ENCODE data around the gene KLHL36. TPM values are rescaled to one million over a fixed set of nuclear protein-coding genes. Genes with fewer than 3 reads are reported as not detected.

KLHL36 gene
- total and polyA plus RNA-seq, 2 donors from 2014 or later, result 13.7 to 76.6 TPM

DNA sequence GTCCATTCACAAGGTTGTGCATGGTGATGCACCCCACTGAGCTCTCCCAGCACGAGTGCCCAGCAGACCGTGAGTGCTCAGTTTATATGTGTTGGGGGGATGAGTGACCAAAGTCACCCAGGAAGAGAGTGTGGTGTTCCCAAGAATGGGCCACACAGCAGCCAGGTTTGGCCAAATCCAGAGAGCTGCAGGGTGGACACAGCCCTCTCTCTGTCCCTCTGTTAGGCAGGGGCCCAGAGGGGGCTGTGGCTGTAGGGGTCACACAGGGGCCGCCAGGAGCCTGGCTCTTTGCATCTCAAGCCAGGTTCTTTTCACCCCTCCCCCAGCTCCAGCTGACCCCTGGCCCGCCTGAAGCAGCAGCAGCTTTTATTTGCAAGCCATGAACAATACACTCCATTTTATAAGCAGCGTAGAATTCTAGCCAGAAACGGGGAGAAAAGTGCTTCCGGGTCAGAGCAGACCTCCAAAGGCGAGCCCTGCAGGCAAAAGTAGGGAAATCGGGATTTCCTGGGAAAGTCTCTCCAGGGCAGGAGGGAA, 43.8 kb upstream of the KLHL36 start:
- Histone ChIP-seq H3K9me3 (ENCODE audit: control insufficient read depth in 2 of 3, insufficient read depth in 1 of 3, low read length in 3 of 3) (no peaks in the 10 kb centered on the region), H3K4me1 (ENCODE audit: control insufficient read depth in 2 of 3, insufficient read depth in 2 of 3, low read depth in 1 of 3, low read length in 3 of 3) (peaks cover 0 to 28% (median 0%) of the 10 kb centered on the region in 3 donors), H3K36me3 (ENCODE audit: control insufficient read depth in 2 of 3, insufficient read depth in 3 of 3, low read length in 3 of 3) (no peaks in the 10 kb centered on the region), H3K27ac (ENCODE audit: low read depth in 2 of 2, low read length in 2 of 2) (no peak overlapping the region), H3K27me3 (ENCODE audit: control insufficient read depth, insufficient read depth, low read length) (no peaks in the 10 kb centered on the region), H3K9ac (ENCODE audit: low read length in 3 of 3) (no peak overlapping the region), H3K4me3 (ENCODE audit: low read length in 3 of 3) (no peak overlapping the region)
- DNase-seq, result peak in 2 of 5 donors; percentile 49 to 71
- intact Hi-C loops (cut with DNase I), result no loop called here
- TF ChIP-seq, protein P1, sequence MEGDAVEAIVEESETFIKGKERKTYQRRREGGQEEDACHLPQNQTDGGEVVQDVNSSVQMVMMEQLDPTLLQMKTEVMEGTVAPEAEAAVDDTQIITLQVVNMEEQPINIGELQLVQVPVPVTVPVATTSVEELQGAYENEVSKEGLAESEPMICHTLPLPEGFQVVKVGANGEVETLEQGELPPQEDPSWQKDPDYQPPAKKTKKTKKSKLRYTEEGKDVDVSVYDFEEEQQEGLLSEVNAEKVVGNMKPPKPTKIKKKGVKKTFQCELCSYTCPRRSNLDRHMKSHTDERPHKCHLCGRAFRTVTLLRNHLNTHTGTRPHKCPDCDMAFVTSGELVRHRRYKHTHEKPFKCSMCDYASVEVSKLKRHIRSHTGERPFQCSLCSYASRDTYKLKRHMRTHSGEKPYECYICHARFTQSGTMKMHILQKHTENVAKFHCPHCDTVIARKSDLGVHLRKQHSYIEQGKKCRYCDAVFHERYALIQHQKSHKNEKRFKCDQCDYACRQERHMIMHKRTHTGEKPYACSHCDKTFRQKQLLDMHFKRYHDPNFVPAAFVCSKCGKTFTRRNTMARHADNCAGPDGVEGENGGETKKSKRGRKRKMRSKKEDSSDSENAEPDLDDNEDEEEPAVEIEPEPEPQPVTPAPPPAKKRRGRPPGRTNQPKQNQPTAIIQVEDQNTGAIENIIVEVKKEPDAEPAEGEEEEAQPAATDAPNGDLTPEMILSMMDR (IDR thresholded peaks at IDR 0.05; ENCODE audit: borderline replicate concordance, extremely low read depth, insufficient read depth), result no peak
- FAIRE-seq, result no peak

DNA sequence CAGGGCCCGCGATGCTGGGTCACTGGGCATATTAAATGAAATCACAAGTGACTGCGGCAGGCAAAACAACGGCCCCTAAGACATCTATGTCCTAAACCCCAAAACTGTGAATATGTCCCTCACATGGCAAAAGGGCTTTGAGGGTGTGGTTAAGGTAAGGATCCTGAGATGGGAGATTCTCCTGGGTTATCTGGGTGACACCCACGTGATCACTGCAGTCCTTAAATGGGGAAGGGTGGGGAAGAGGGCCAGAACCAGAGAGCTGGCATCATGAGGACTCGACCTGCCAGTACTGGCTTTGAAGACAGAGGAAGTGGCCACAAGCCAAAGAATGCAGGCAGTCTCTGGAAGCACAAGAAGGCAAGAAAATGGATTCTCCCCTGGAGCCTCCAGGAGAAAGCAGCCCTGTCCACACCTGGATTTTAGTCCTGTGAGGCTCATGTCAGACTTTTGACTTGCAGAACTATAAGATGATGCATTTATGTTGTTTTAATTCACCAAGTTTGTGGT, 42.9 kb upstream of the KLHL36 start:
- intact Hi-C loops (cut with DNase I), result no loop called here
- H3K27ac ChIP-seq (ENCODE audit: low read depth in 2 of 2, low read length in 2 of 2), result no peak overlapping the region
- peaks cover 0 to 22% (median 0%) of the 10 kb centered on the region in 3 donors for H3K4me1 ChIP-seq (ENCODE audit: control insufficient read depth in 2 of 3, insufficient read depth in 2 of 3, low read depth in 1 of 3, low read length in 3 of 3)

DNA sequence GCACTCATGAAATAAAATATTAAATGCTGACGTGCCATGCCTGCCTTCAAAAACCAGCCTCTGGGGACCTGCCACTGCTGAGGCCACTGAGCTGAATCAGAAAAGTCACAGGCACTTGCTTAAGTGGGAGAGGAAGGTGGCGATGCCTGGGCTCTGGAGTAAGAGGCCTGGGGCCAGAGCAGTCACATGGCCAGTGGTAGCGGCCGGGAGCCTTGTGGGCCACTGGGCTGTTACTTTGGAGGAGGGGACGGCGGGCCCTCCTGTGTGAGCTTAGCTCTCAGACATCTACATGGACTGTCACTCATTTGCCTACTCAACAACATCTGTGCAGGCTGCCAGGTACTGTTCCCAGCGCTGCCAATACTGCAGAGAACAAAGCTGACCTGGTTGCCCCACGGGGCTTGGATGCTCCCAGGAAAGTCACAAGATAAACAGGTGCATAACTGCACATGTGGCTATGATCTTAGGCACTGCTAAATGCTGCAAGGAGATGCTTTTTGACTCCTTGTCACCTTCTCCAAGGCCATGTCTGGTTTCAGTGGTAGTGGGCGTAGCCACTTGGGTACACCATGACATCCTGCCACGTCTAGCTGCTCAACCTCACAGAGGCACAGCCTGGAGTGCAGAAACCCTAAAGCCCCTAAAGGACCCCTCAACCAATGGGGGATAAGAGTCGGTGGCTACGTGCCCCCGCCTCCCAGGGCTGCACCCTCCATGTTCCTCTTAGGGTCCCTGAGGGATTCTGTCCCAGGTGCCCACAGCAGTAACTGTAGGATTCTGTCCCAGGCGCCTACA, 42.0 kb upstream of the KLHL36 start:
- TF ChIP-seq, protein P1 (IDR thresholded peaks at IDR 0.05; ENCODE audit: borderline replicate concordance, extremely low read depth, insufficient read depth), result no peak
- Histone ChIP-seq H3K36me3 (ENCODE audit: control insufficient read depth in 2 of 3, insufficient read depth in 3 of 3, low read length in 3 of 3) (no peaks in the 10 kb centered on the region), H3K27me3 (ENCODE audit: control insufficient read depth, insufficient read depth, low read length) (no peaks in the 10 kb centered on the region), H3K4me3 (ENCODE audit: low read length in 3 of 3) (no peak overlapping the region), H3K4me1 (ENCODE audit: control insufficient read depth in 2 of 3, insufficient read depth in 2 of 3, low read depth in 1 of 3, low read length in 3 of 3) (peaks cover 0 to 18% (median 0%) of the 10 kb centered on the region in 3 donors), H3K9me3 (ENCODE audit: control insufficient read depth in 2 of 3, insufficient read depth in 1 of 3, low read length in 3 of 3) (no peaks in the 10 kb centered on the region), H3K27ac (ENCODE audit: low read depth in 2 of 2, low read length in 2 of 2) (peak overlapping the region in 1 of 2 donors; percentile 10), H3K9ac (ENCODE audit: low read length in 3 of 3) (no peak overlapping the region)
- intact Hi-C loops (cut with DNase I), result no loop called here
- FAIRE-seq, result no peak
- peak in 1 of 5 donors; percentile 55 for DNase-seq

More for the DNA sequence above, 42.9 kb upstream of the KLHL36 start:
- Histone ChIP-seq H3K36me3 (ENCODE audit: control insufficient read depth in 2 of 3, insufficient read depth in 3 of 3, low read length in 3 of 3) (no peaks in the 10 kb centered on the region), H3K27me3 (ENCODE audit: control insufficient read depth, insufficient read depth, low read length) (no peaks in the 10 kb centered on the region), H3K9me3 (ENCODE audit: control insufficient read depth in 2 of 3, insufficient read depth in 1 of 3, low read length in 3 of 3) (no peaks in the 10 kb centered on the region), H3K4me3 (ENCODE audit: low read length in 3 of 3) (no peak overlapping the region), H3K9ac (ENCODE audit: low read length in 3 of 3) (no peak overlapping the region)
- FAIRE-seq (no peak), DNase-seq (no peak)
- TF ChIP-seq, protein P1 (IDR thresholded peaks at IDR 0.05; ENCODE audit: borderline replicate concordance, extremely low read depth, insufficient read depth), result no peak

All from kidney (tissue), 14 donors.